ENCODE data around the gene BRD7.
"Not testable (repeated sequence)": the region's sequence is repeated elsewhere in the genome, so short reads cannot be mapped to it uniquely, and the experiment has no call there.

Gene BRD7

GRCh38 chr16:50359626-50360025 lies 9.2 kb downstream of the BRD7 start:
- DNase-seq (ENCODE audit: low read depth, low spot score), result no peak

- DNase-seq (ENCODE audit: low read depth, low spot score), result no peak
Measured at GRCh38 chr16:50354629-50355456, 13.9 kb downstream of the BRD7 start.

GRCh38 chr16:50354082-50354481 lies 14.7 kb downstream of the BRD7 start:
- DNase-seq (ENCODE audit: low read depth, low spot score), result no peak

- DNase-seq (ENCODE audit: low read depth, low spot score), result no peak
Measured at GRCh38 chr16:50351952-50352351, 16.8 kb downstream of the BRD7 start.

- DNase-seq (ENCODE audit: low read depth, low spot score), result no peak
Measured at GRCh38 chr16:50351116-50351515, 17.7 kb downstream of the BRD7 start.

GRCh38 chr16:50345210-50345609 lies 23.6 kb downstream of the BRD7 start:
- not testable (repeated sequence) for DNase-seq (ENCODE audit: low read depth, low spot score)

- DNase-seq (ENCODE audit: low read depth, low spot score), result not testable (repeated sequence)
Measured at GRCh38 chr16:50343566-50343965, 25.2 kb downstream of the BRD7 start.

- DNase-seq (ENCODE audit: low read depth, low spot score), result no peak
Measured at GRCh38 chr16:50340578-50340977, 28.2 kb downstream of the BRD7 start.

- no peak for DNase-seq (ENCODE audit: low read depth, low spot score)
Measured at GRCh38 chr16:50338371-50339231, 30.2 kb downstream of the BRD7 start.

- no peak for DNase-seq (ENCODE audit: low read depth, low spot score)
Measured at GRCh38 chr16:50336884-50337283, 31.9 kb downstream of the BRD7 start.

GRCh38 chr16:50335196-50335958 lies 33.4 kb downstream of the BRD7 start:
- DNase-seq (ENCODE audit: low read depth, low spot score), result no peak

- no peak for DNase-seq (ENCODE audit: low read depth, low spot score)
Measured at GRCh38 chr16:50334106-50334975, 34.4 kb downstream of the BRD7 start.

- no peak for DNase-seq (ENCODE audit: low read depth, low spot score)
Measured at GRCh38 chr16:50332599-50332998, 36.2 kb downstream of the BRD7 start.

GRCh38 chr16:50331570-50331969 lies 37.2 kb downstream of the BRD7 start:
- no peak for DNase-seq (ENCODE audit: low read depth, low spot score)

GRCh38 chr16:50329446-50330189 lies 39.2 kb downstream of the BRD7 start:
- no peak for DNase-seq (ENCODE audit: low read depth, low spot score)

- no peak for DNase-seq (ENCODE audit: low read depth, low spot score)
Measured at GRCh38 chr16:50326835-50327465, 41.8 kb downstream of the BRD7 start.

GRCh38 chr16:50326264-50326663 lies 42.5 kb downstream of the BRD7 start:
- no peak for DNase-seq (ENCODE audit: low read depth, low spot score)

GRCh38 chr16:50324345-50324744 lies 44.4 kb downstream of the BRD7 start:
- DNase-seq (ENCODE audit: low read depth, low spot score), result no peak

GRCh38 chr16:50323335-50324011 lies 45.3 kb downstream of the BRD7 start:
- DNase-seq (ENCODE audit: low read depth, low spot score), result no peak

All from smooth muscle cell of the brain vasculature (primary cell).